Measurements from ENCODE around the gene CPNE8.

- TF ChIP-seq CTCF (IDR thresholded peaks at IDR 0.05) = no peak
- no peak for TF ChIP-seq POLR2A (IDR thresholded peaks at IDR 0.05)
These were observed 145.8 kb downstream of the CPNE8 start for GRCh38 chr12:38759621-38760020.

Measured in body of pancreas (tissue), 4 donors.